Activated CD8-positive, alpha-beta memory T cell treated with anti-CD3 and anti-CD28 coated beads for 1 hour (primary cell): Measurements from ENCODE around the gene MYL6.
"Not testable (repeated sequence)": the region's sequence is repeated elsewhere in the genome, so short reads cannot be mapped to it uniquely, and the experiment has no call there.

Source experiments
- DNase-seq, 2 donors: peaks; one replicate each; pipeline ENCODE4 v3.0.0-alpha.2; 2020; ENCODE audit warnings: low read depth in 1 of 2; ENCODE audit errors: extremely low read depth in 1 of 2

Gene MYL6

DNA sequence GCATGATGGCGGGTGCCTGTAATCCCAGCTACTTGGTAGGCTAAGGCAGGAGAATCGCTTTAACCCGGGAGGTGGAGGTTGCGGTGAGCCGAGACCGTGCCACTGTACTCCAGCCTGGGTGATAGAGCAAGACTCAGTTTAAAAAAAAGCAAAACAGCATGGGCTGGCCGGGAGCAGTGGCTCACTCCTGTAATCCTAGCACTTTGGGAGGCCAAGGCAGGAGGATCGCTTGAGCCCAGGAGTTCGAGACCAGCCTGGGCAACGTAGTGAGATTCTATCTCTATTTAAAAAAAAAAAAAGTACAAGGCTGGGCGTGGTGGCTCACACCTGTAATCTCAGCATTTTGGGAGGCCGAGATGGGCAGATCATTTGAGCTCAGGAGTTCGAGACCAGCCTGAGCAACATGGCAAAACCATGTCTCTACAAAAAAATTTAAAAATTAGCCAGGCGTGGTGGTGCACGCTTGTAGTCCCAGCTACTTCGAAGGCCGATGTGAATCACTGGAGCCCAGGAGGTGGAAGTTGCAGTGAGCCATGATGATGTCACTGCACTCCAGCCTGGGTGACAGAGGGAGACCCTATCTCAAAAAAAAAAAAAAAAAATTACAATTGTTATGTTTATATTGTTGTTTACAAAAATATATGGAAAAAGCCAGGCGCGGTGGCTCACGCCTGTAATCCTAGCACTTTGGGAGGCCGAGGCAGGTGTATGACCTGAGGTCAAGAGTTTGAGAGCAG lies 1.5 kb upstream of the MYL6 start:
- DNase-seq, result not testable (repeated sequence)

DNA sequence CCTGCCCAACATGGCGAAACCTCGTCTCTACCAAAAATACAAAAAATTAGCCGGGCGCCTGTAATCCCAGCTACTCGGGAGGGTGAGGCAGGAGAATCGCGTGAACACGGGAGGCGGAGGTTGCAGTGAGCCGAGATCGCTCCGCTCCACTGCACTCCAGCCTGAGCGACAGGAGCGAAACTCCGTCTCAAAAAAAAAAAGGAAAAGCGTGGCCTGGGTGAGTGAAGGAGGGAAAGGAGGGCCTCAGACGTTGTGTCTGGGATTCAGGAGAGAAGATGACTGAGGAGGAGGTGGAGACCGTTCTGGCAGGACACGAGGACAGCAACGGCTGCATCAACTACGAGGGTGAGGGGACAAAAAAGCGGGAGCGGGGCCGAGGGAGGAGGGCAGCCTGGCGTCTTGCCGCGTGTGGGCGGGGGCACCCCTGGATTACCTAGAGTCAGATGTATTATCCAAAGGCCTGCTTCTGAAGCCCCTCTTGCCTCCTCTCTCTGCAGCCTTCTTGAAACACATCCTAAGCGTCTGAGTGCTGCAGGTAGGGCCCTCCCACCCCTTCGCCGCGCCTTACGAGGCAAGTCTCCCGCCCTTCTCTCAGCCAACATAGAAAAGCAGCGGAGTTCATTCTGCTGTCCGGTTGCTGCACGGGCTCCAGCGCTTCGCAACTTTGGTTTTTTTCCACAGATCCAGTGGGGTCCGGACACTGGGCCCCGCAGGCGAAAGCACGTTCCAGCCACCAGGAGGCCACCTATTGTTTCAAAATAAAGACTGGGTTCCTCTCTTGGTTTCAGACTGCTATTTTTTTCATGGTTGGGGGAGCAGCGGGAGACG lies 744 bp upstream of the MYL6 start:
- peak; percentile 31 to 33 for DNase-seq

DNA sequence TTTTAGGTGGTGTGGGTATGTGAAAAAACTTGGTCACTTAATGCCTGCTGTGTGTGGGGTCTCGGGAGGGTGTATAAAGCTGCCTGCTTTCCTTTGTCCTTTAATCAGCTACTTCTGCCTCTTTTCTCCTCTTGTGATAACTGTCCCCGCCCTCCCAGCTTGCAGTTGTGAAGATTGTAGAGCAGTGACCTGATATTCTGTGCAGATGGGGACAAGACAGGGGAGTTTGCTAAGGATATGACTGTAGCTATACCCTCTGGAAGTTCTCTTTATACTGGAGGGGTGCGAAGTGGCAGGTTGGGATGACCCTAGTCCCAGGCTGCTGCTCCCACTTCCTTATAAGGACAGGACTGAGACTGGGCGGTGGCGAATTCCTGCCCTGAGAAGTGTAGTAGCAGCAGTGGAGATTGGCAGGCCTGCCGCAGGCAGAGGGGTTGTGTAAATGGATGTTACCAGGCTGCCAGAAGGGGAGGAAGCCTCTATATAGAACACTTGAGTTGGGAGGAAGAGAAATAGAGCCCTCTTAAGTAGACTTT lies 835 bp downstream of the MYL6 start:
- no peak for DNase-seq

DNA sequence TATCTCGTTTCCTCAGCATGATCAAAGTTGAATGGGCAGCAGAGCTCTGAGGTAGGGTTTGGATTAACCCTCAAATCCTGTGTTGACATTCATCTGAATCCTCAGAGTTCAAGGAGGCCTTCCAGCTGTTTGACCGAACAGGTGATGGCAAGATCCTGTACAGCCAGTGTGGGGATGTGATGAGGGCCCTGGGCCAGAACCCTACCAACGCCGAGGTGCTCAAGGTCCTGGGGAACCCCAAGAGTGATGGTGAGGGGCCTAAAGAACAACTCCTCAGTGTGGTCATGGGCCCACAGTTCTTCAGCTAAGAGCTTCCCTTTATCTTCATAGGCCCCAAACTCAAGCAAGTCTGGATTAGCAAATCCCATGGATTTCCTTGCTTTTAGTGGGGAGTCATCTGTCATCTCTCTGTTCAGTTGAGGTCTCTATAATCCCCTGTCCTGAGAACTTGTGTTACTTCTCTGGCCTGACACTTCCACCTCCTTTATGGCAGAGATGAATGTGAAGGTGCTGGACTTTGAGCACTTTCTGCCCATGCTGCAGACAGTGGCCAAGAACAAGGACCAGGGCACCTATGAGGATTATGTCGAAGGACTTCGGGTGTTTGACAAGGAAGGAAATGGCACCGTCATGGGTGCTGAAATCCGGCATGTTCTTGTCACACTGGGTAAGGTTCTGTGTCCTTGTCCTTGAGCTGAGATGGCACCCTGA lies 1.5 kb downstream of the MYL6 start:
- no peak for DNase-seq

DNA sequence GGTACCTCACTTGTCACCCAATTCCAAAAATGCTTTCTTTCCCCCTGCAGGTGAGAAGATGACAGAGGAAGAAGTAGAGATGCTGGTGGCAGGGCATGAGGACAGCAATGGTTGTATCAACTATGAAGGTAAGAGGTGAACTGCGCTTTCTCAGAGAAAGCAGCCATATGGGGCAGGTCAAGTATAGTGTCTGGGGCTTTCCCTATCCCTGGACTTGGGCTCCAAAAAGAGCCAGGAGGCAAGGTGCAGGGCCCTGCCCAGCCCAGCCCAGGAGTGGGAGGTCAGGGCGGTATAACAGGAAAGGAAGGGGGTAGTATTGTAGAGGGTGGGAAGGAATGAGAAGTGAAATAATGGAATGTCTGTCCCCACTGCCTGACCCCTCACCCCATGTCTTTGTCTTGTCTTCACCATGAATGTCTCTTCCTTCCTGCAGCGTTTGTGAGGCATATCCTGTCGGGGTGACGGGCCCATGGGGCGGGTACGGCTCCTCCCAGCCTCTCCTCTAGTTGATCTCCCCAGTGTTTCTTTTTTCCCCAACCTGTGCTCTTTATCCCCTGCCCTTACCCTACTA lies 2.1 kb downstream of the MYL6 start:
- DNase-seq, result peak; percentile 33 to 42

DNA sequence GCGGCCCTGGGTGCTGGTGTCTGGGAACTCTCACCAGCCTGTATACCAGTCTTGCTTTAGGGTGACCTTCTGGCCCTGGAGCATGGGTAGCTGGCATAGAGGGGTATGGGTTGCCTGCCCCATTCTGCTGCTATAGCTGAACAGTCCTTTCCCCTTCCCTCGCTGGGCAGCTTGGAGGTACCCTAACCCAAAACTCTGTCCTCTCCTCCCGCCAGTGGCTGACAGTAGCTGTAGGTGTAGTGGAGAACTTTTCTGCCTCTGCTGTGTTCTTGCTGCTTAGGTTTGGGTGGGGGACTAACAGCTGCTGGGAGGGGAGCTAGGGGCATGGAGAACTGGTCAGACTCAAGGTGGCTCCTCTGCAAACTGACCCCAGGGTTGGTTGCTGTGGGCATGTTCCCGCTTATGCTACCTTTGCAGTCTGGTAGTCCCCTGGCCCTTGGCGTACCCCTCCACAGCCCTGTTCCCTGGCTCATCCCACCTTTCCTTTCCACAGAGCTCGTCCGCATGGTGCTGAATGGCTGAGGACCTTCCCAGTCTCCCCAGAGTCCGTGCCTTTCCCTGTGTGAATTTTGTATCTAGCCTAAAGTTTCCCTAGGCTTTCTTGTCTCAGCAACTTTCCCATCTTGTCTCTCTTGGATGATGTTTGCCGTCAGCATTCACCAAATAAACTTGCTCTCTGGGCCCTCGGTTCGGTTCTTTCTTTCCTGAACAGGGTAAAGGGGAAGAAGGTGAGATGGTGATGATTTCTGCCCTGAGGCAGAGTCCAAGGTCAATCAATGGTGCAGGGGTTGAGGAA lies 2.9 kb downstream of the MYL6 start:
- DNase-seq, result no peak

DNA sequence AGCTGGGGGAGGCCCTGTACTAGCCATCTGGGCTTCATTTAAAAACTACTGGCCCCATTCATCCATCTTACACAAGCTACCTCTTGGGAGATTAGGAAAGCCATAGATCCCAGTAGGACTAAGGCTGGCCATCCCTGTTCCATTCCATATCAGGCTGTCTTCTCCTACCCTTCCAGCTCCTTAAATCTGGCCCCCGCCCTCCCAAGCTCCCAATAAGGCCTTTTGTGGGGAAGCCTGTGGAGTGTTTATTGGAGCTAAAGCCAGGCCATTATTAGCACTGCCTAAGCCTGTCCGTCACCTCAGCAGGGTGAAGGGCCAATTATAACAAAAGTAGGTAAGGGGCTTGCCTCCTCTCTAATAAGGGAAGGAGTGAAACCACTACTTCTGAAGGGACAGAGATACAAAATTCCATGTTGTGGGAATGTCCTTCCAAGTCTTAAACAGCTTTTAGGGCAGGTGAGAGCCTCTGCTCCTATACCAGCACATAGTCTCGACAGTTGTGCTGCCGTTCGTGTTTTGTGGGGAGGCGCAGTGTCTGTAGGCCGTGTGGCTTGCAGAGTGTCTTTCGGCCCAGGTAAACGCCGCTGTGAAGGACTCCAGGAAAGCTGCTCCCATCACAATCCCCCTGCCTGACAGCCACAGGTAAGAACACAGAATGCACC lies 3.7 kb downstream of the MYL6 start:
- DNase-seq, result no peak

DNA sequence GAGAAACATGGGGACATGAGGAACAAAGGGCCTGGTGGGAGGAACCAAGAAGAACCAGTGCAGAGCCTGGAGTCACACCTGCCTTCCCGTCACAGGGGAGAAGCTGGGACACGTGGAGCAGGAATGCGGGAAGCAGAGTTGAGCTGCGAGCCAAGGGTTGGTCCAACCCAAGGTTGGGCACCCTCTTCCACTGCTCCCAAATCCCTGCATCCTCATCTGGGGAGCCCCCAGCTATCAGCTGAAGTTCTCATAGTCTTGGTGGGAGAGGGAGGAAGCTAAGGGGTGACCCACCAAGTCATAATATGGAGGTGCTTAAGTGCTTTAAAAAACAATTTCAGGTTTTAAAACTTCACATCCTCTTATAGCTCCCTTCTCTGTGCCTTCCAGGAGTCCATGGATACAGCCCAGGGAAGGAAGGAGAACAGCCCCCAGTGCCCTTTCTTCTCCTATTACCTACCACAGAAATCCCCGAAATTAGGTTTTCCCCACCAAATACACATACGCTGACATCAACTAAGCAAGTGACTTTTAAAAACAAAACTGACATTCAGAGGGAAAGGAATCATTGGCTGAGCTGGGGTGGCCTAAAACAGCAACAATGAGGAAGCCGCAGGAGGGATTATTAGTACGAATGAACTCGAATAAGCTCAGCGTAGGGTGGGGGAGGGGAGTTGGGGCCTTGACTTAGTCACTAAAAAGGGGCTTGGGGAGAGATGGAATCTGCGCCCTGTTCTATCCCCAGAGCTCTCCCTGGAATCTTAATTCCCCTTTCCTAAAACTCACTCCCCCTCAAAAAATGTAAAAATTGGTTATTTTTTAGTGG lies 4.5 kb downstream of the MYL6 start:
- DNase-seq, result no peak

DNA sequence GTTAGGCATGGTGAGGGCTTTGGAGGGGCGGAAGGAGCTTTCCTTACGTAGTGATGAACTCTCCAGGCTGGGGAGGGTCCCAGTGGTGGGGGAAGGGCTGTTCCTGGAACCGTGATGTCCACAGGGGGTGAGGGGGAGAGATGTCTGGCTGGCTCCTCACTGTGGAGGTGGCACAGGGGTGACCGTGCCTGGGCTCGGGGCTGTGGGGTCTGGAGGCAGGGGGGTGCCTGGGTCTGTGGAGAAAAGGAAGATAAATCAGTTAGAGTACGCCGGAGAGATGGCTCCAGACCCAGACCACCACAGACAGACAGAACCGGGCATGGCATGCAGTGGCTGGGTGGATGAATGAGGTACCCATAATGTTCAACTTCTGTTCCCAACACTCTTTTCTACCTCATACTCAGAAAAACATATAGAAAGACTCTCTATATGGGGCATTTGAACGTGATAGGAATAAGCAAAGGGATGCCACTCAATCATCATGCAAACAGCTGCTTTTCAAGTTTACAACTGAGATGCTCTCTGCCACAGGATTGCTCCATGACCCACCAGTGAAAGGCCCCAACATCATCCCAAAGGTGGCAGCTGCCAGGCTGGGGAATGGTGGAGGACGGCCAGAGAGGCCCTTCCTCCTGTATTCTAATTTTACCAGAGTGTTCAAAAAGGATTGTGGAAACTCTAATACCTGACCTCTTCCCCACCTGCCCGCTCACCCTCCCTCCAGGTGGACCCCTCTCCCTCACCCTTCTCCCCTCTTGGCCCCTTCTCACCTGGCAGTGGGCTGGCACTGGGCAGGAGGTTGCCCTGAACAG lies 5.6 kb downstream of the MYL6 start:
- no peak for DNase-seq

DNA sequence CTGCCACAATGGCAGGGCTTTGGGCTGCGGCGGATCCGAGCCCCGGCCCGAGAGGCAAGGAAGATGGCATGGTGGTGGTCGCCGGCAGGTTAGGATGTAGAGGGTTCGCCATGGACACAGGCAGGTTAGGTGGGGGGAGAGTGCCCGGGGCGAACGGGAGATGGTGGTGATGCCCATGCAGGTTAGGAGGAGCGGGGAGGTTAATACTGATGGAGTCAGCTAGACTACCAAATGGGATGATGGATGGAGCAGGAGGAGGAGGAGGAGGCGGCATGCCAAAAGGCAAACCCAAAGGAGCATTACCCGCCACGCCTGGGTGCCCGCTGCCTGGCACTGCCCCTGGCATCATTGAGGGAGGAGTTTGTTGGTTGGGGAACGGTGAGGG lies 6.2 kb downstream of the MYL6 start:
- DNase-seq, result no peak

DNA sequence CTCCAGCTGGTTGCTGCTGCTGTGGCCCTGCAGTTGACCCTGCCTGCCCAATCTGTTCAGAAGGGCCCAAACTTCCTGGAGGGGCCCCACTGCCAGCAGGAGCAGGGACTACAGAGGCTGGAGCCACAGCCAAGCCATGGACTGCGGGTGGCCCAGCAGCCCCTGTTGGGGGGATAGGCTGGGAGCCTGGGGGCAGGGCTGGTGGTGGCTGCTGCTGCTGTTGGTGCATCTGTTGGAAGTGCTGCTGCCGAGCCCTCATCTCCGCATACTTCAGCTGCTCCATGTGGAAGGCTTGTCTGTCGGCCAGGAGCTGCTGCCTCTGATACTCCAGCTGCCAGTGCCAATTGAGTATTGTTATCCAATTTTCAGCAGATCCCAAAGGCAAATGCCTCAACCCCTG lies 7.2 kb downstream of the MYL6 start:
- DNase-seq, result no peak

DNA sequence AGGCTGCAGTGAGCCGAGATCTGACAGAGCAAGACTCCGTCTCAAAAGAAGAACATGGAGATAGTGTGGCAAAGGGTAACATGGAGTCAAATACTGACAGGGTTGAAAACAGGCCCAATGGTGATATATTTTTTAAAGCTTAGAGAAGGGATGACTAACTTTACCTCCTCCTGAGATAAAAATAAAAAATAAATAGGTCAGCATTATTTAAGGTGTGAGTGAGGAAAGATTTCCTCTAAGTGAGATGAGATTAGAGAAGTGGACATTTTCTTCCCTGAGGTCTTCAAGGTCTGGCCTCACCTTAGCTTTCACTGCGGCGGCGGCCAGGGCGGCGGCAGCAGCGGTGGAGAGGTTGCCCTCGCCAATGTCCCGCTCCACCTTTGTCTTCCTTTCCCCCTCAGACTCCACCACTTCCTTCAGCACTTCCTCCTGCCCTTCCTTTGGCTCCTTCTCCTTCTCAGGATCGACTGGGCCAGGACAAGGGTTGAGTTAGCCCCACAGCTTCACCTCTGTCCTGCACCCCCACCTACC lies 11.1 kb downstream of the MYL6 start:
- DNase-seq, result no peak

DNA sequence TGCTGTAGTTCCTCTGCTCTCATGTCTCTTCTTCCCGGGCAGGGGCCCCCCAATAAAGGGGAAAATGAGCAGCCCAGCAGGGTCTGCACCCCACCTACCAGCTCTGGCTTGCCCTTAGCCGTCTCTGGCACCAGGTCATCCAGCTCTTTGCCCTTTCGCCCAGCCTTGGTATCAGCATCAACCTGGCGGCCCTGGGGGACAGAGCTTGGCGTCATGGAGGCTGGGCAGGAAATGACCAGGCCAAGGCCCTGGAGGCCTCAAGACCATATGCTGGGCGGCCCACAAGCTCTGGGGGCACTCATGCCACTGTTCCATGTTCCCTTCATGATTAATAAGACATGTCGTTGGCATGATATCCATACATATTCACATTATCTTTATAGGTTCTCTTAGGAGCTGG lies 14.7 kb downstream of the MYL6 start:
- DNase-seq, result no peak

DNA sequence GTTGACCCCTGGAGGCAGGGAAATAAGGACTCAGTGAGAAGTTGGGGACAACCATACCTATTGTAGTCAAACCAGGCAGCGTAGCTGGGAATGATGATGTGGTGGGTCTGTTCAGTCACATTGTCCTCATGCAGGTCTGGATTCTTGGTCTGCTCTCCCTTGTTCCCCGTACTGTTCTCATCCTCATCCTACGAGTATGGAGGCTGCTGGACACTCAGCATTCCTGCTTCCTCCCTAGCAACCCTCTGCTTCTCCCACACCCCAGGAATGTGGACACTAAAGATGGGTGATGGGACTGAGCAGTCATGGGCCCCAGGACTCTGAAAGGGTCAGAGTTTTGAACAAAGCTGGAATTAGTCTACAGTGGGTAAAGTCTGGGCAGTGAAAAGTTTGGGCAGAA lies 20.2 kb downstream of the MYL6 start:
- DNase-seq, result no peak

DNA sequence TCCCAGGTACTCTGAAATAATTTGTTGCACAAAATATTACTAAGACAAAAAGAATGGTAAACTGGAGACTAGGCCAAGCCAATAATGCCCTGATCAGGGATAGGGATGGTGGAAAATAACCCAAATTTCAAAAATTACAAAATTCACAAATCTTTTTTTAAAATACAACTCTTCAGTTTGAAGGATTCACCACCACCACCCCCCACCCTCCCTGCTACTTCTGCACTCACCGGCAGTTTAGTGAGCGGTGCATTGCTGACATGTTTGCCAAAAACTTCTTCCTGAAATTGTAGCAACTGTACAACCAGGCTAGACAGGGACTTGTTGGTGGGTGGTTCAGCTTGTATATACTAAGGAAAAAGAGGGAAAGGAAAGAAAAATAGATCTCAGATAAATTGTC lies 28.8 kb downstream of the MYL6 start:
- DNase-seq, result no peak

DNA sequence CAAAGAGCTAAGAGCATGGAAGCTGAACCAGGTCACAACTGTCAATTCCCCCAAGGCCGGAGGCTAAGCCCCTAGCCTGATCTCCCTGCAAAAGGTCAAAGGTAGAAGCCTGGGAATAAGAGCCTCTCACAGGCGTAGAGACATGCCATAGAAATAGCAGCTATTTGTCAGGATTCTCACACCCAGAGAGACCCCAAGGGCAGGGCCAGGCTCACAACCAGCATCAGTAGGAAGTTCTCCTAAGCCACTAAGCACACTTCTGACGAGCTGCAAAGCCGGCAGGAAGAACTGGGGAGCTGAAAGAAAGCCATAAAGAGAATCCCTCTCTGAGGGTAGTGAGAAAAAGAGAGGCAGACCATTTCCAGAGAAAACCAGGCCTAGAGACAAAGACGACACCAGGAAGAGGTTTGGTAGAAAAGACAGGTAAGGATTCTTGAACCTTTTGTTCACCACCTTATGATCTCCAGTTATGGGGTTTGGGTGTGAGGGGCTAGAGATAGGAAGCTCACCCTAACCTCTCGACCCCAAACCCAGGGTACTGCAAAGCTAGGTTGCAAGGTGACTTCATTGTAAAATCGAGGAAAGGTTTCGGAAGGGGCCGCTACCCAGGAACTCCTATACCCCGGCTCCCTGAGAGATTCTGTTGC lies 30.1 kb downstream of the MYL6 start:
- no peak for DNase-seq

DNA sequence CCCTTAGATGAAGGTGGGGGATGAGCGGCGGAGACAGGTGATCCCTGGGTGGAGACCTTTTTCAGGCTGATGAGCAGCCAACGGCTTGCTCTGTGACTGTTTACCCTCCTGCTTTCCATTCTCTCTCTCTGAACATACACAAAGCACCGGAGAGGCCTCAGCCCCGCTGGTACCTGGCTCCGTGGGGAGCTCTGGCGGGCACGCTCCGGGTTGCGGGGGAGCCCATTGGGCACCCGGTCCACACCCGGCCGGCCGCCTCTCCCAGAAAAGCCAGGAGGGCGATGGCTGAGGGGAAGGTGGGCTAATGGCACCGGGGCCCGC lies 30.6 kb downstream of the MYL6 start:
- DNase-seq, result no peak
